ENCODE results near the gene FKBP1A. TPM values are rescaled to one million over a fixed set of nuclear protein-coding genes. Genes with fewer than 3 reads are reported as not detected.

The FKBP1A gene
- total and polyA plus RNA-seq, 2 of the 4 experiments (the other 2 are of a cell fraction): 120 to 528 TPM

GRCh38 chr20:1324598-1325172 lies 68.2 kb downstream of the FKBP1A start:
- Histone ChIP-seq H2AK5ac (ENCODE audit: low read depth, low read length) (peak overlapping the region; percentile 100), H2AFZ (replicated peaks; ENCODE audit: low read length, poor library complexity) (peak overlapping the region; percentile 90), H3K18ac (ENCODE audit: low read depth, low read length) (peak overlapping the region; percentile 93), H3K14ac (replicated peaks; ENCODE audit: low read depth, low read length) (peak overlapping the region; percentile 87), H3K4me3 (ENCODE audit: insufficient read depth, low read depth, low read length) (peak overlapping the region; percentile 60), H2BK5ac (ENCODE audit: low read depth, low read length, poor library complexity, severe bottlenecking) (peak overlapping the region; percentile 99), H3K4me2 (ENCODE audit: low read depth, low read length) (peak overlapping the region; percentile 86), H3K4ac (ENCODE audit: low read depth, low read length) (peak overlapping the region; percentile 97), H3K9me1 (ENCODE audit: insufficient read depth, low read length) (peaks cover 32% of the 10 kb centered on the region), H4K91ac (ENCODE audit: insufficient read depth, low read depth, low read length) (peak overlapping the region; percentile 98), H3K9ac (ENCODE audit: low read depth, low read length) (peak overlapping the region; percentile 64), H4K5ac (ENCODE audit: low read depth, low read length) (peak overlapping the region; percentile 96), H2BK20ac (ENCODE audit: low read depth, low read length) (peak overlapping the region; percentile 98), H2AK9ac (replicated peaks; ENCODE audit: low read depth, low read length, poor library complexity) (peak overlapping the region; percentile 65), H4K8ac (ENCODE audit: low read depth in 2 of 2, low read length in 2 of 2) (peak overlapping the region; percentile 93 to 95), H3K36me3 (ENCODE audit: control insufficient read depth, insufficient read depth, low read length) (no peaks in the 10 kb centered on the region), H3K23ac (ENCODE audit: low read depth, low read length) (peak overlapping the region; percentile 87; the same call in 1 of the 2 replicates), H3K9me3 (ENCODE audit: control insufficient read depth, insufficient read depth, low read length) (no peaks in the 10 kb centered on the region), H4K20me1 (ENCODE audit: insufficient read depth, low read length) (no peaks in the 10 kb centered on the region; the same call in 1 of the 2 replicates), H2BK120ac (ENCODE audit: low read depth, low read length) (peak overlapping the region; percentile 90), H3K79me1 (ENCODE audit: low read depth in 1 of 2, low read length in 2 of 2) (peaks cover 18 to 63% of the 10 kb centered on the region in 2 experiments), H3K27ac (ENCODE audit: insufficient read depth, low read length) (peak overlapping the region; percentile 87), H3K4me1 (ENCODE audit: control insufficient read depth, insufficient read depth, low read length) (peaks cover 34% of the 10 kb centered on the region), H3K56ac (ENCODE audit: extremely low read depth, insufficient read depth, low read length) (peak overlapping the region; percentile 85), H3K27me3 (ENCODE audit: control insufficient read depth, insufficient read depth, low read length) (no peaks in the 10 kb centered on the region), H2BK15ac (ENCODE audit: low read depth, low read length) (peak overlapping the region; percentile 100)
- POLR2A ChIA-PET (ENCODE audit: unreplicated experiment): no interaction called here
- dilution Hi-C loops (cut with HindIII; ENCODE audit: low sequenced_read_pairs, unreplicated experiment): no loop called here
- BruUV-seq (replicated peaks): TSS peak; percentile 87
- peak; percentile 4; the same call in 1 of the 2 replicates for ATAC-seq (ENCODE audit: low read depth)
- in situ Hi-C loops (cut with MboI; ENCODE audit: low sequenced_read_pairs): loop anchor here (25.0 kb wide), 1 partner anchor 513 kb away; no protein-coding TSS in a partner anchor
- TF ChIP-seq RAD21 (IDR thresholded peaks at IDR 0.05; ENCODE audit: low read length) (no peak), NFE2L2 (IDR thresholded peaks at IDR 0.05; ENCODE audit: low read depth, low read length) (peak; percentile 99), MAFK (IDR thresholded peaks at IDR 0.05; ENCODE audit: low read depth, low read length) (peak; percentile 78), RCOR1 (IDR thresholded peaks at IDR 0.05; ENCODE audit: insufficient replicate concordance, low read length) (no peak), FOS (IDR thresholded peaks at IDR 0.05; ENCODE audit: low read depth, low read length) (peak; percentile 92), CTCF (conservative IDR thresholded peaks at IDR 0.05; ENCODE audit: low read depth, low read length) (no peak), BHLHE40 (IDR thresholded peaks at IDR 0.05; ENCODE audit: low read depth, low read length) (no peak), MXI1 (IDR thresholded peaks at IDR 0.05; ENCODE audit: borderline replicate concordance, low read depth, low read length) (peak; percentile 74; the same call in 1 of the 2 replicates)
- intact Hi-C loops (cut with micrococcal nuclease): loop anchor here (5.0 kb wide), 1 partner anchor 53 kb away; no protein-coding TSS in a partner anchor
- peak; percentile 91 for DNase-seq
- CTCF ChIA-PET: no interaction called here
- WGBS, 2 experiments (ENCODE audit: extremely low coverage in 2 of 2, insufficient read length in 1 of 2): no CpG with 5 or more reads among the region's 15 CpGs
